ENCODE data around the gene TPRG1L.

TPRG1L gene

GRCh38 chr1:3594706-3595377, 30.0 kb upstream of the TPRG1L start:
- DNase-seq, result no peak

GRCh38 chr1:3595949-3596348, 28.9 kb upstream of the TPRG1L start:
- DNase-seq, result no peak

DNA sequence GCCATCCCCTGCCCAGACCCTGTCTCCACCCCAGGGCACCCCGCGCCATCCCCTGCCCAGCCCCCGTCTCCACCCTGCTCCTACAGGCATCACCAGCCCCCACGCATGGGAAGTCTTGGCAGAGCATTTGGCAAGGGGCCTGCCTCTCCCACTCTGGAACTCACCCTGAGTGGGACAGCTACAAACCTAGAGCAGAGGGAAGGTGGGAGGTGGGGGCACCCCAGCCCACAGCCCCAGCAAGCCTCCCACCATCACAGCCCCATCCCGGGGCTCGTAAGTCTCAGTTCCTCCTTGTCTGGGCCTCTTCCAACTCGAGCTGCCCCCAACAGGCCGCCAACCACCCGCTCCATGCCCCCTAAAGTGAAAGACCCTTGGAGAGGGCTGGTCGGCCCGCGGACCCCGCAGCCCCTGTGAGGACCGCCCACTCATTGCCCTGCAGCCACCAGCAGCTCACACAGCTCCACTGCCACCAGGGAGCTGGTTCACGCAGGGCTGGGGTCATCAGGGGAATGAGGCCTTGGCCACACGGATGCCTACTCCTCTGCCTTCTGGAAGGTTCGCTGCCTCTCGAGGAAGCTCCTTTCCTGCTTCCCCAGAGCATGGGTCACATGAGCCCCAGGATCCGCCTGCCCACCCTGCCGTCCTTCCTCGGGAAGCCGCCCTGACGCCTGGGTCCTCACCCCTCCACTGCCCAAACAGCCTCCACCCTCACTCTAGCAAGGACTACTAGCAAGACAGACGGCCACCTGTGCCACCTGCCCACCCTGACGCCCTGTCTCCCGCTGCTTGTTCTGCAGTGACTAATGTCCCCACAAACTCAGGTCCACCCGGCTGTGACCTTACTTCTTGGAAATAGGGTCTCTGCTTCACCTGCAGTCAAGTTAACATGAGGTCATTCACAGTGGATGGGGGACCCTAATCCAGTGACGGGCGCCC, 27.9 kb upstream of the TPRG1L start:
- DNase-seq, result no peak

DNA sequence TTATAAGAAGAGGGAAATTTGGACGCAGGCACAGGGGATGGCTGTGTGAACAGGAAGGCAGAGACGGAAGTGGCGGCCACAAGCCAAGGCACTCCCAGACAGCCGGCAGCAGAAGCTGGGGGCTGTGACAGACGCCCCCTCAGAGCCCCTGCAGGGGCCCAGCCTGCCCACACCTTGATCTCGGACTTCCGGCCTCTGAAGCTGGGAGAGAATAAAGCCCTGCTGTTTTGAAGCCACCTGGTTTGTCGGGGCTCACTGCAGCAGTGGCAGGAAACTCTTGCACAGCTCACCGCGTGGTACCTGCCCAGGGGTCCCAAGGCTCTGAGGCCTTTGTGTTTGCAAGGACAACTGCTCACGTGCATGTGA, 27.2 kb upstream of the TPRG1L start:
- no peak for DNase-seq

- DNase-seq, result no peak
Measured at GRCh38 chr1:3598051-3598491, 26.7 kb upstream of the TPRG1L start.

GRCh38 chr1:3598522-3599285, 26.1 kb upstream of the TPRG1L start:
- DNase-seq, result no peak

- DNase-seq, result no peak
Measured at GRCh38 chr1:3599286-3599811, 25.5 kb upstream of the TPRG1L start.

- DNase-seq, result no peak
Measured at GRCh38 chr1:3599816-3600215, 25.0 kb upstream of the TPRG1L start.

DNA sequence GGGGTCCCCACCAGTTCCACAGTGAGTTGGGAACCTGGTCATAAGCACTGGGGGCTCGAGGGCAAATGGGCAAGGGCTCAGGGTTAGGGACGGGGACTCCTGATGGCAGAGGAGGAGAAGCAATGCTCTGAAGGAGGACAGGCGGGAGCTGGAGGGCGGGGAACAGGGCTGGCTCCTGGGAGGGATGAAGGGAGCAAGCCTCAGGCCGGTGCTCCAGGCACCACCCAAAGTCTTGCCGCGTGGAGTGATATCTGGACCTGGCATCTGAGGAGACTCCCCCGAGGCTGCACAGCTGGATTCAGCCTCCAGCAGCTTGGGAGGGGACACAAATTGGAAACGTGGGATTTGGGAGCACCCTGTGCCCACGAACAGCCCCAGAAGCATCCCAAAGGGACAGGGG, 24.5 kb upstream of the TPRG1L start:
- no peak for DNase-seq

- no peak for DNase-seq
Measured at GRCh38 chr1:3601743-3602142, 23.1 kb upstream of the TPRG1L start.

DNA sequence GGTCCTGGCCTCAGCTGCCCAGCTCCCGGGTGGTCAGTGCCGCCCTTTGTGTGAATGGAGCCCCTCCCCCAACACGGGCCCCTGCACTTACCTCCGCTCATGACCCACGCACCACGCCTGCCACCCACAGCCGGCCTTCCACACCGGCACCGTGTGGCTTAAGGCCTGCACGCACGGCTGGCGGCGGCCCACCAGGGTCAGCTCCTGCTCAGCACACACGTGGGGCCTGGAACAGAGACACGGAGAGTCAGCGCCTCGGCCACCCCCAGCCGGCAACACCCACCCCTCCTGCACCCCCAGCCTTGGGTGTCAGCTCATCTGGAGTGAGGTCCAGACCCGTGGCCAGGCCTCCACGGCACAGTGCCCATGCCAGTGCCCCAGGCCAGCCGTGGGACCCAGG, 22.4 kb upstream of the TPRG1L start:
- DNase-seq, result no peak

DNA sequence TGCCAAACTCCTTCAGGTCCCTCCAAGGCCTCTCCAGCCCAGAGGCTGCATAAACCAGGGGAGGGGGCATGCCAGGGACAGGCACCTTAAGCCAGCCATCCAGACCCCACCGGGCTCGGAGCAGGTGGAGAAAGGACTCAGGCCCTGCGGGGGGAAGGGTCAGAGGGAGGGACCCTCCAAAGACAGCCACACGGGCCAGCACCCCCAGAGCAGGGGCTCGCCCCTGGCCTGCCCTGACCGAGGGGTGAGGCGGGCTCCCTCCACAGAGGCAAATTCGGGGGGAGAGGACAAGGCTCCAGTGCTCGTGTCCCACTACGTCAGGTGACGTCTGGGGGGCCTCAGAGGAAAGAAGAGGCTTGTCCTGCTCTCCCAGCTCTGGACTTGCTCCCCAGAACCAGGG, 21.7 kb upstream of the TPRG1L start:
- DNase-seq, result no peak

GRCh38 chr1:3603571-3604467, 21.0 kb upstream of the TPRG1L start:
- DNase-seq, result no peak

GRCh38 chr1:3604468-3604974, 20.3 kb upstream of the TPRG1L start:
- DNase-seq, result no peak

DNA sequence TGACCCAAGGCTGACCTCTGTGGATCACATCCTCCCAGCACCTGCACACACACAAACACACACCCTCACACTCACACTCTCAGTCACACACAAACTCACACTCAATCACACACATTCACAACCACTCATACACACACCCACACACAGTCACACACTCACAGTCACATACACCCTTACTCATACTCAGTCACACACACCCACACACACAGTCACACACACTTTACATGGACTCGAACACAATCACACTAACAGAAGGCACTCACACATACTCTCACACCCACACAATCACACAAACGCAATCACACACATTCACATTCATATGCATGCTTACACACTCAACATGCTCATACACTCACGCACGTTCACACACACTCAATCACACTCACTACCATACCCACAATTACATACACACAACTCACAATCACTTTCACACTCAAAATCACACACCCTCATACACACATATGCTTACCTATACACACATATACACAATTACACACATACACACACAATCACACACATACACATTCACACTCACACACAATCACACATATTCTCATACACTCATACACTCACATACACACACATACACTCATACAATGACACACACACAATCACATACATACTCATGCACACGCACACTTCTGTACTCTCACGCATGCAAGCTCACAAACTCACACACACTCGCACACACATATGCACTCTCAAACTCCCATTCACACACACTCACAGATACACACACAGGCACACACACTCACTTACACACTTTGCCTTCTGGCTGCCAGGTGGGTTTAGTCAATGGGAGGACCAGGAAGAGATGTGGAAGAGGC, 19.6 kb upstream of the TPRG1L start:
- no peak for DNase-seq

- DNase-seq, result no peak
Measured at GRCh38 chr1:3606779-3607702, 17.8 kb upstream of the TPRG1L start.

GRCh38 chr1:3607703-3608065, 17.1 kb upstream of the TPRG1L start:
- DNase-seq, result no peak

DNA sequence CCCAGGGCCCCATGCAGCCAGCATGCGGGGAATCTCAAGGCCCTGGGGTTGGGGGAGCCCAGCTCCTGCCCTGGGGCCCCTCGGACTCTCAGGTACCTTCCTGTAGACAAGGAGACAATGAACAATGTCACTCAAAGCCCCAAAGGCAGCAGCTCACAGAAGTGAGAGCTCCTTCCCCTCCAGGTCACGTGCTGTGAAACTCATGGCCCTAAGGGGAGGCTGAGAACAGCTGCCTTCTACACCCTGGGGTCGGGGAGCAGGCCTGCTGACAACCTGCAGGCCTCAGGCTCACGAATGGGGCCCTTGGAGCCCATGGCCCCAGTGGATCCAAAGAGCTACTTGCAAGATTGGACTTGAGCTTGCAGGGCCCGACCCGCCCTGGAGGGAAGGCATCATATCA, 16.7 kb upstream of the TPRG1L start:
- DNase-seq, result no peak

DNA sequence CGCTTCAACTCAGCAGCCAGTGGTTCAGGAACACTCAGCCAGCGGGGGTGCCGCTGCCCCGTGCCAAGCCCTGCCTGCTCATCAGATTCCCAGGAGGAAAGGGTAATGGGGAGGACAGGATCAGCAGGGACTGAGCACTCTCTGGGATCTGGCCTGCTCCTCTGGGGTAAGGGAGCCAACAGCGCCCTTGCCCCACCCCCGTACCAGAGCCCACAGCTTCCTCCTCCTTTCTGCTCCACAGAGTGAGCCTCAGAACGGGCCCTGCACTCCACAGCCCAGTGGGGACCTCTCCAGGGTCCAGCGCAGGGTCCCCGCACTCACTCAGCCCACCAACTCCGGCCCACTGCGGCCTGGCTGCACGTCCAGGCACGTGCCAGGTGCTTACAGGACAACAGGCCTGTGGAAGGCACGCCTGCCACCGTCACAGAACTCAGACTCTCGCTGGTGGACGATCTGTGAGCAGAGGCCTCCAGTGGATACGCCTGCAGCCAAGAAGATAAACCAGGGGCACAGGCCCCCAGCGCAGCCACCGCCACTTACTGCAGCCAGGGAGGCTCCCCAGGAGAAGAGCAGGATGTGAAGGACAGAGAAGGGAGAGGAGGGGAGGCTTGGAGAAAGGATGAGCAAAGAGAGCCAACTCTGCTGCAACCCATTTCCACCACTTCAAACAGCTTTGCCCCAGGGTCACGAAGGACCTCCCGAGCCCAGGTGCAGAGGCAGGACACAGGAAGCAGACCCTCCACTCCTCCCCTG, 15.6 kb upstream of the TPRG1L start:
- DNase-seq, result no peak
